Right hindlimb (tissue), 1 donor: ENCODE results near the gene MCC.
"Not testable (repeated sequence)": the region's sequence is repeated elsewhere in the genome, so short reads cannot be mapped to it uniquely, and the experiment has no call there.

ENCODE experiments used
- DNase-seq: peaks from one replicate; pipeline ENCODE4 v3.0.0-alpha.2; 2018

MCC gene

GRCh38 chr5:113092683-113093082 is 395.6 kb downstream of the MCC start:
- no peak for DNase-seq

GRCh38 chr5:113091622-113092021 is 396.6 kb downstream of the MCC start:
- DNase-seq, result no peak

GRCh38 chr5:113090336-113091106 is 397.7 kb downstream of the MCC start:
- no peak for DNase-seq

GRCh38 chr5:113089653-113090335 is 398.5 kb downstream of the MCC start:
- DNase-seq, result no peak

- no peak for DNase-seq
Observed at GRCh38 chr5:113087976-113088514, 400.2 kb downstream of the MCC start.

GRCh38 chr5:113085880-113086409 is 402.3 kb downstream of the MCC start:
- no peak for DNase-seq

GRCh38 chr5:113085084-113085414 is 403.2 kb downstream of the MCC start:
- DNase-seq, result no peak

- DNase-seq, result no peak
Observed at GRCh38 chr5:113084402-113085083, 403.7 kb downstream of the MCC start.

- no peak for DNase-seq
Observed at GRCh38 chr5:113083481-113083880, 404.8 kb downstream of the MCC start.

- no peak for DNase-seq
Observed at GRCh38 chr5:113082547-113082905, 405.7 kb downstream of the MCC start.

- no peak for DNase-seq
Observed at GRCh38 chr5:113081881-113082546, 406.2 kb downstream of the MCC start.

GRCh38 chr5:113081091-113081839 is 407.0 kb downstream of the MCC start:
- no peak for DNase-seq

- DNase-seq, result not testable (repeated sequence)
Observed at GRCh38 chr5:113076649-113077048, 411.6 kb downstream of the MCC start.

GRCh38 chr5:113075019-113075418 is 413.2 kb downstream of the MCC start:
- DNase-seq, result no peak

GRCh38 chr5:113073629-113074034 is 414.6 kb downstream of the MCC start:
- not testable (repeated sequence) for DNase-seq

GRCh38 chr5:113071401-113071800 is 416.9 kb downstream of the MCC start:
- DNase-seq, result no peak

- DNase-seq, result no peak
Observed at GRCh38 chr5:113070901-113071300, 417.4 kb downstream of the MCC start.

GRCh38 chr5:113068559-113068958 is 419.7 kb downstream of the MCC start:
- DNase-seq, result no peak

GRCh38 chr5:113067635-113068344 is 420.5 kb downstream of the MCC start:
- DNase-seq, result peak; percentile 49

GRCh38 chr5:113065626-113066025 is 422.6 kb downstream of the MCC start:
- DNase-seq, result no peak

- DNase-seq, result no peak
Observed at GRCh38 chr5:113064806-113065205, 423.4 kb downstream of the MCC start.
